ENCODE data around the gene PMEPA1. TPM values are rescaled to one million over a fixed set of nuclear protein-coding genes. Genes with fewer than 3 reads are reported as not detected.

The PMEPA1 gene
- total and polyA plus RNA-seq, 10 donors: 4.8 to 15.7 (median 9.2) TPM

GRCh38 chr20:57712341-57712740 lies 2.5 kb upstream of the PMEPA1 start:
- Histone ChIP-seq H3K36me3 (no peaks in the 10 kb centered on the region), H3K4me3 (no peak overlapping the region), H3K27me3 (replicated peaks in 1 of 7) (peaks cover 0 to 34% (median 2%) of the 10 kb centered on the region in 7 donors), H3K9me3 (no peaks in the 10 kb centered on the region), H3K4me1 (peaks cover 14 to 57% (median 31%) of the 10 kb centered on the region in 6 donors), H3K27ac (no peak overlapping the region)
- intact Hi-C loops (cut with DNase I; ENCODE audit: low total_unique reads): no loop called here
- TF ChIP-seq CTCF (IDR thresholded peaks at IDR 0.05 in 8 of 11, conservative IDR thresholded peaks at IDR 0.05 in 3 of 11) (no peak), POLR2A (IDR thresholded peaks at IDR 0.05) (no peak), POLR2AphosphoS5 (IDR thresholded peaks at IDR 0.05) (no peak)
- DNase-seq: no peak
- WGBS, 5 donors: 81 to 88% (median 86%) methylated on average over 9 of the region's 9 CpGs

- Histone ChIP-seq H3K4me1 (peaks cover 14 to 62% (median 34%) of the 10 kb centered on the region in 6 donors), H3K27ac (no peak overlapping the region)
Observed at GRCh38 chr20:57711826-57712225, 2.0 kb upstream of the PMEPA1 start.

GRCh38 chr20:57711311-57711712 lies 1.5 kb upstream of the PMEPA1 start:
- WGBS, 5 donors: 66 to 76% (median 70%) methylated on average over 5 to 8 of the region's 8 CpGs
- intact Hi-C loops (cut with DNase I; ENCODE audit: low total_unique reads): no loop called here

More at GRCh38 chr20:57711826-57712225, 2.0 kb upstream of the PMEPA1 start:
- no peaks in the 10 kb centered on the region for H3K36me3 ChIP-seq
- no peak for TF ChIP-seq CTCF (IDR thresholded peaks at IDR 0.05 in 8 of 11, conservative IDR thresholded peaks at IDR 0.05 in 3 of 11)
- no peak for TF ChIP-seq POLR2A (IDR thresholded peaks at IDR 0.05)
- no peak for TF ChIP-seq POLR2AphosphoS5 (IDR thresholded peaks at IDR 0.05)
- intact Hi-C loops (cut with DNase I; ENCODE audit: low total_unique reads): no loop called here
- 89 to 96% (median 94%) methylated on average over 7 of the region's 7 CpGs for WGBS, 5 donors
- no peaks in the 10 kb centered on the region for H3K9me3 ChIP-seq
- H3K4me3 ChIP-seq: no peak overlapping the region
- H3K27me3 ChIP-seq (replicated peaks in 1 of 7): peaks cover 0 to 34% (median 2%) of the 10 kb centered on the region in 7 donors
- no peak for DNase-seq

More at GRCh38 chr20:57711311-57711712, 1.5 kb upstream of the PMEPA1 start:
- Histone ChIP-seq H3K4me1 (peaks cover 14 to 68% (median 40%) of the 10 kb centered on the region in 6 donors), H3K4me3 (peak overlapping the region in 3 of 8 donors; percentile 69 to 82 (median 69)), H3K36me3 (no peaks in the 10 kb centered on the region), H3K9me3 (no peaks in the 10 kb centered on the region), H3K27ac (peak overlapping the region in 4 of 8 donors; percentile 75 to 90 (median 87)), H3K27me3 (replicated peaks in 1 of 7) (peaks cover 0 to 34% (median 2%) of the 10 kb centered on the region in 7 donors)
- DNase-seq: no peak
- no peak for TF ChIP-seq POLR2AphosphoS5 (IDR thresholded peaks at IDR 0.05)
- TF ChIP-seq POLR2A (IDR thresholded peaks at IDR 0.05): no peak
- no peak for TF ChIP-seq CTCF (IDR thresholded peaks at IDR 0.05 in 8 of 11, conservative IDR thresholded peaks at IDR 0.05 in 3 of 11)
